ENCODE results near the gene CDCA5.

The CDCA5 gene

GRCh38 chr11:65083834-65084597 lies at the start of gene CDCA5, which contains the start of gene ZFPL1:
Gene CDCA5 (minus strand): TSS chr11:65084040. CDS start chr11:65083978, 62 bp downstream.
Gene ZFPL1 (plus strand): TSS chr11:65084222. CDS start chr11:65084699, 477 bp downstream.
- peak; percentile 58 to 98 (median 92) for DNase-seq

- DNase-seq = no peak
Observed at GRCh38 chr11:65132988-65133700, 49.3 kb upstream of the CDCA5 start.

- no peak for DNase-seq
Observed at GRCh38 chr11:65132238-65132987, 48.6 kb upstream of the CDCA5 start.

GRCh38 chr11:65131895-65132237 lies 48.0 kb upstream of the CDCA5 start:
- no peak for DNase-seq

GRCh38 chr11:65131417-65131776 lies 47.6 kb upstream of the CDCA5 start:
- no peak for DNase-seq

- DNase-seq = no peak
Observed at GRCh38 chr11:65130631-65131416, 47.0 kb upstream of the CDCA5 start.

- no peak for DNase-seq
Observed at GRCh38 chr11:65129649-65130441, 46.0 kb upstream of the CDCA5 start.

- DNase-seq = no peak
Observed at GRCh38 chr11:65128182-65129145, 44.6 kb upstream of the CDCA5 start.

- DNase-seq = no peak
Observed at GRCh38 chr11:65127473-65128181, 43.8 kb upstream of the CDCA5 start.

GRCh38 chr11:65126624-65127274 lies 42.9 kb upstream of the CDCA5 start:
- DNase-seq = no peak

GRCh38 chr11:65125197-65126056 lies 41.6 kb upstream of the CDCA5 start:
- DNase-seq = no peak

- DNase-seq = no peak
Observed at GRCh38 chr11:65124480-65125196, 40.8 kb upstream of the CDCA5 start.

GRCh38 chr11:65121865-65122696 lies 38.2 kb upstream of the CDCA5 start, which contains the start of the genes FAU and MRPL49:
Gene FAU (minus strand): TSS chr11:65122134. CDS start chr11:65121813, 321 bp downstream.
Gene MRPL49 (plus strand): TSS chr11:65122321. CDS start chr11:65122347, 26 bp downstream.
- DNase-seq = peak; percentile 33 to 98 (median 93)

GRCh38 chr11:65121447-65121864 lies 37.6 kb upstream of the CDCA5 start:
- DNase-seq = no peak

- no peak for DNase-seq
Observed at GRCh38 chr11:65120831-65121230, 37.0 kb upstream of the CDCA5 start.
